ENCODE results near the gene DHCR7.

The DHCR7 gene

GRCh38 chr11:71448257-71449171 is at the start of gene DHCR7:
Gene DHCR7, minus strand, starts transcription at chr11:71448393. Its CDS starts 3,441 bp downstream, at chr11:71444952.
- DNase-seq, result peak; percentile 89

GRCh38 chr11:71496421-71496820 is 48.2 kb upstream of the DHCR7 start:
- no peak for DNase-seq

- DNase-seq, result no peak
Measured at GRCh38 chr11:71495286-71496230, 47.4 kb upstream of the DHCR7 start.

- DNase-seq, result no peak
Measured at GRCh38 chr11:71491940-71492339, 43.7 kb upstream of the DHCR7 start.

- DNase-seq, result no peak
Measured at GRCh38 chr11:71491531-71491930, 43.3 kb upstream of the DHCR7 start.

GRCh38 chr11:71490731-71491390 is 42.7 kb upstream of the DHCR7 start:
- no peak for DNase-seq

- no peak for DNase-seq
Measured at GRCh38 chr11:71490044-71490730, 42.0 kb upstream of the DHCR7 start.

GRCh38 chr11:71489311-71490043 is 41.3 kb upstream of the DHCR7 start:
- DNase-seq, result no peak

GRCh38 chr11:71488681-71489270 is 40.6 kb upstream of the DHCR7 start:
- no peak for DNase-seq

GRCh38 chr11:71486320-71486719 is 38.1 kb upstream of the DHCR7 start:
- no peak for DNase-seq

GRCh38 chr11:71485466-71485865 is 37.3 kb upstream of the DHCR7 start:
- DNase-seq, result no peak

GRCh38 chr11:71485063-71485399 is 36.8 kb upstream of the DHCR7 start:
- DNase-seq, result no peak

- no peak for DNase-seq
Measured at GRCh38 chr11:71484248-71485062, 36.3 kb upstream of the DHCR7 start.

GRCh38 chr11:71483692-71484091 is 35.5 kb upstream of the DHCR7 start:
- no peak for DNase-seq

GRCh38 chr11:71482746-71483364 is 34.7 kb upstream of the DHCR7 start:
- DNase-seq, result no peak

GRCh38 chr11:71482216-71482615 is 34.0 kb upstream of the DHCR7 start:
- DNase-seq, result no peak

GRCh38 chr11:71481101-71481960 is 33.1 kb upstream of the DHCR7 start:
- DNase-seq, result no peak

GRCh38 chr11:71478528-71478840 is 30.3 kb upstream of the DHCR7 start:
- no peak for DNase-seq
